IMR-90 (cell line): Measurements from ENCODE around the gene HS2ST1. TPM values are rescaled to one million over a fixed set of nuclear protein-coding genes. Genes with fewer than 3 reads are reported as not detected.

Source experiments
- ATAC-seq: fragments of 200-7000 bp; cut with Tn5 transposase; 2 replicates; pipeline ENCODE4 v1.9.1; 2020; ENCODE audit warnings: low read depth, mild to moderate bottlenecking, moderate library complexity
- BruUV-seq: library from RNA; stranded (reverse); fragments of 400-500 nt; replicated peaks from 2 replicates; lab custom pipeline; 2021; lab: Mats Ljungman, UMichigan
- CTCF ChIA-PET: fragments of 300-600 bp; formaldehyde crosslinking; extraction: SDS; loops from one replicate; lab custom pipeline; 2021; ENCODE audit warnings: antibody characterized with exemption; lab: Yijun Ruan, JAX
- POLR2A ChIA-PET: fragments of 300-600 bp; sonication (Branson Sonifier 250); formaldehyde crosslinking; loops from one replicate; lab custom pipeline; 2022; ENCODE audit warnings: antibody characterized with exemption; ENCODE audit not compliant: unreplicated experiment; lab: Charles Lee
- DNase-seq: peaks from one replicate; pipeline ENCODE4 v3.0.0; 2013
- H2AFZ ChIP-seq: replicated peaks from 2 replicates; pipeline ENCODE3; 2013; ENCODE audit warnings: low read length, mild to moderate bottlenecking; ENCODE audit not compliant: poor library complexity
- H2AK5ac ChIP-seq: 2 replicates; pipeline ENCODE4 v1.6.1; 2013; ENCODE audit warnings: low read depth, low read length, inconsistent platforms
- H2AK9ac ChIP-seq: replicated peaks from 2 replicates; pipeline ENCODE3; 2013; ENCODE audit warnings: mild to moderate bottlenecking, low read depth, low read length, moderate library complexity; ENCODE audit not compliant: poor library complexity
- H2BK120ac ChIP-seq: 2 replicates; pipeline ENCODE4 v1.6.1; 2013; ENCODE audit warnings: low read depth, low read length, inconsistent platforms
- H2BK15ac ChIP-seq: 3 replicates; pipeline ENCODE4 v1.6.1; 2013; ENCODE audit warnings: low read depth, low read length, inconsistent platforms
- H2BK20ac ChIP-seq: 2 replicates; pipeline ENCODE4 v1.6.1; 2013; ENCODE audit warnings: low read depth, mild to moderate bottlenecking, inconsistent platforms, low read length, moderate library complexity
- H2BK5ac ChIP-seq: 2 replicates; pipeline ENCODE4 v1.6.1; 2013; ENCODE audit warnings: mild to moderate bottlenecking, low read depth, low read length, inconsistent platforms; ENCODE audit not compliant: poor library complexity, severe bottlenecking
- H3K14ac ChIP-seq: replicated peaks from 2 replicates; pipeline ENCODE4 v1.6.1; 2013; ENCODE audit warnings: low read depth, low read length, inconsistent platforms
- H3K18ac ChIP-seq: 2 replicates; pipeline ENCODE4 v1.6.1; 2013; ENCODE audit warnings: low read depth, low read length, control low read depth
- H3K23ac ChIP-seq: 2 replicates; pipeline ENCODE4 v1.6.1; 2013; ENCODE audit warnings: low read depth, low read length, inconsistent platforms
- H3K27ac ChIP-seq: 2 replicates; pipeline ENCODE4 v1.5.1; 2013; ENCODE audit warnings: mild to moderate bottlenecking, control low read depth, low read length; ENCODE audit not compliant: insufficient read depth
- H3K27me3 ChIP-seq: 2 replicates; pipeline ENCODE4 v1.6.1; 2013; ENCODE audit warnings: low read length; ENCODE audit not compliant: control insufficient read depth, insufficient read depth
- H3K36me3 ChIP-seq: 2 replicates; pipeline ENCODE4 v1.6.1; 2013; ENCODE audit warnings: low read length, mixed read lengths; ENCODE audit not compliant: control insufficient read depth, insufficient read depth
- H3K4ac ChIP-seq: 2 replicates; pipeline ENCODE4 v1.6.1; 2013; ENCODE audit warnings: low read depth, low read length, inconsistent platforms
- H3K4me1 ChIP-seq: 2 replicates; pipeline ENCODE4 v1.6.1; 2013; ENCODE audit warnings: low read length, mixed read lengths; ENCODE audit not compliant: control insufficient read depth, insufficient read depth
- H3K4me2 ChIP-seq: 2 replicates; pipeline ENCODE4 v1.6.1; 2013; ENCODE audit warnings: low read depth, mild to moderate bottlenecking, control low read depth, low read length, moderate library complexity
- H3K4me3 ChIP-seq: 2 replicates; pipeline ENCODE4 v1.5.1; 2013; ENCODE audit warnings: low read depth, mild to moderate bottlenecking, control low read depth, low read length, moderate library complexity; ENCODE audit not compliant: insufficient read depth
- H3K56ac ChIP-seq: 2 replicates; pipeline ENCODE4 v1.6.1; 2013; ENCODE audit warnings: low read length, inconsistent platforms; ENCODE audit not compliant: insufficient read depth; ENCODE audit errors: extremely low read depth
- H3K79me1 ChIP-seq, 2 experiments: 2 replicates each; pipeline ENCODE4 v1.6.1; 2013; ENCODE audit warnings: low read length in 2 of 2, inconsistent platforms in 1 of 2, low read depth in 1 of 2
- H3K9ac ChIP-seq: 2 replicates; pipeline ENCODE4 v1.6.1; 2013; ENCODE audit warnings: low read depth, low read length, control low read depth
- H3K9me1 ChIP-seq: 2 replicates; pipeline ENCODE4 v1.6.1; 2013; ENCODE audit warnings: low read length, inconsistent platforms; ENCODE audit not compliant: insufficient read depth
- H3K9me3 ChIP-seq: 2 replicates; pipeline ENCODE4 v1.6.1; 2013; ENCODE audit warnings: low read length; ENCODE audit not compliant: control insufficient read depth, insufficient read depth
- H4K20me1 ChIP-seq: 2 replicates; pipeline ENCODE4 v1.6.1; 2013; ENCODE audit warnings: low read length, inconsistent platforms; ENCODE audit not compliant: insufficient read depth
- H4K5ac ChIP-seq: 2 replicates; pipeline ENCODE4 v1.6.1; 2013; ENCODE audit warnings: mild to moderate bottlenecking, low read depth, low read length, control low read depth
- H4K8ac ChIP-seq, 2 experiments: 2 replicates each; pipeline ENCODE4 v1.6.1; 2013; ENCODE audit warnings: low read depth in 2 of 2, low read length in 2 of 2, control low read depth in 1 of 2, inconsistent platforms in 1 of 2
- H4K91ac ChIP-seq: 2 replicates; pipeline ENCODE4 v1.6.1; 2013; ENCODE audit warnings: low read depth, low read length, inconsistent platforms; ENCODE audit not compliant: insufficient read depth
- FOS ChIP-seq: fragments of 150-350 bp; IDR thresholded peaks from 2 replicates; pipeline ENCODE4 v1.6.1; 2016; ENCODE audit warnings: low read depth, low read length
- MAFK ChIP-seq: IDR thresholded peaks from 2 replicates; pipeline ENCODE4 v1.6.1; 2012; ENCODE audit warnings: low read depth, low read length, improper control_type of control experiment
- POLR2A ChIP-seq: IDR thresholded peaks from 2 replicates; pipeline ENCODE4 v1.6.1; 2012; ENCODE audit warnings: mild to moderate bottlenecking, low read depth, low read length
- RFX5 ChIP-seq: IDR thresholded peaks from 2 replicates; pipeline ENCODE4 v1.8.0; 2012; ENCODE audit warnings: low read depth, mild to moderate bottlenecking, low read length, moderate library complexity
- USF2 ChIP-seq: fragments of 150-350 bp; IDR thresholded peaks from 2 replicates; pipeline ENCODE4 v1.6.1; 2017; ENCODE audit warnings: mild to moderate bottlenecking, antibody characterized with exemption, low read length, low read depth
- WGBS, 2 experiments: methylation state at CpG; one replicate each; pipeline versions ENCODE4 v1.1.5 to v1.1.7; 2013; ENCODE audit warnings: missing lambda C conversion rate in 2 of 2; ENCODE audit not compliant: insufficient read length in 1 of 2; ENCODE audit errors: extremely low coverage in 2 of 2; 5-methylcytosine and 5-hydroxymethylcytosine counted together
- dilution Hi-C: fragments of 300-500 bp; cut with HindIII; formaldehyde crosslinking; loops from one replicate; pipeline ENCODE4 v1.14.3; 2018; ENCODE audit warnings: low sequenced_read_pairs; ENCODE audit not compliant: unreplicated experiment
- in situ Hi-C: fragments of 300-500 bp; cut with MboI; formaldehyde crosslinking; loops from 3 replicates; pipeline ENCODE4 v1.14.3; 2019; ENCODE audit warnings: low sequenced_read_pairs, inconsistent platforms, mixed read lengths
- intact Hi-C: fragments of 100-400 bp; cut with micrococcal nuclease; formaldehyde crosslinking; loops from 2 replicates; pipeline ENCODE4 v1.10.0; 2022
- polyA plus RNA-seq, 3 experiments: library from polyadenylated mRNA; depleted of rRNA; stranded (reverse); fragments of >200 nt; gene quantifications; 2 replicates each; pipeline ENCODE4 v1.2.3, GENCODE V29; 2012; ENCODE audit warnings: low replicate concordance in 1 of 3
- total RNA-seq: library from RNA; depleted of rRNA; stranded (reverse); fragments of >200 nt; gene quantifications from 2 replicates; pipeline ENCODE4 v1.2.3, GENCODE V29; 2012

The HS2ST1 gene
- total and polyA plus RNA-seq, 2 of the 4 experiments (the other 2 are of a cell fraction) = 7.8 to 13.1 TPM

- Histone ChIP-seq H3K4ac (no peak overlapping the region), H3K79me1 (no peaks in the 10 kb centered on the region), H2AK5ac (no peak overlapping the region), H3K9ac (no peak overlapping the region), H2AK9ac (no peak overlapping the region), H4K20me1 (no peaks in the 10 kb centered on the region), H4K91ac (no peak overlapping the region), H2BK15ac (no peak overlapping the region), H2BK120ac (no peak overlapping the region), H3K14ac (no peak overlapping the region), H3K4me1 (peaks cover 1% of the 10 kb centered on the region; the same call in 1 of the 2 replicates), H3K9me1 (no peaks in the 10 kb centered on the region; the same call in 1 of the 2 replicates), H3K18ac (no peak overlapping the region), H4K8ac (no peak overlapping the region), H2AFZ (no peak overlapping the region), H4K5ac (no peak overlapping the region), H3K27me3 (no peaks in the 10 kb centered on the region), H3K9me3 (peaks cover 3% of the 10 kb centered on the region; the same call in 1 of the 2 replicates), H3K36me3 (no peaks in the 10 kb centered on the region), H3K4me3 (no peak overlapping the region), H2BK5ac (no peak overlapping the region), H3K4me2 (no peak overlapping the region), H3K23ac (no peak overlapping the region), H3K56ac (no peak overlapping the region), H3K27ac (no peak overlapping the region), H2BK20ac (no peak overlapping the region)
- ATAC-seq = no peak
- BruUV-seq = no TSS peak
- dilution Hi-C loops = no loop called here
- CTCF ChIA-PET = no interaction called here
- POLR2A ChIA-PET = no interaction called here
- no peak for TF ChIP-seq POLR2A
- no peak for TF ChIP-seq RFX5
- no peak for TF ChIP-seq USF2
- TF ChIP-seq MAFK = no peak
- no peak for TF ChIP-seq FOS
- WGBS, 2 experiments = no CpG with 5 or more reads among the region's 1 CpG
- in situ Hi-C loops = no loop called here
- DNase-seq = no peak
- intact Hi-C loops = no loop called here
Observed at GRCh38 chr1:87104140-87104539, 189.7 kb downstream of the HS2ST1 start.
